Keratinocyte (primary cell): ENCODE results near the gene TFPI.

ENCODE experiments used
- EZH2 ChIP-seq: IDR thresholded peaks from one replicate; pipeline ENCODE4 v1.6.1; 2012; ENCODE audit warnings: inconsistent platforms, mild to moderate bottlenecking, low read length, moderate library complexity
- TF ChIP-seq, protein P1 (sequence below), 3 experiments: IDR thresholded peaks in 1 of 3; conservative IDR thresholded peaks in 1 of 3; optimal IDR thresholded peaks in 1 of 3; 2 replicates in 2 of 3; 3 replicates in 1 of 3; pipeline versions ENCODE3 to v1.5.1; 2011; ENCODE audit warnings: low read length in 3 of 3, mild to moderate bottlenecking in 3 of 3, moderate library complexity in 2 of 3, control low read depth in 1 of 3, inconsistent platforms in 1 of 3; ENCODE audit not compliant: insufficient read depth in 2 of 3; ENCODE audit errors: extremely low read depth in 1 of 3

DNA sequence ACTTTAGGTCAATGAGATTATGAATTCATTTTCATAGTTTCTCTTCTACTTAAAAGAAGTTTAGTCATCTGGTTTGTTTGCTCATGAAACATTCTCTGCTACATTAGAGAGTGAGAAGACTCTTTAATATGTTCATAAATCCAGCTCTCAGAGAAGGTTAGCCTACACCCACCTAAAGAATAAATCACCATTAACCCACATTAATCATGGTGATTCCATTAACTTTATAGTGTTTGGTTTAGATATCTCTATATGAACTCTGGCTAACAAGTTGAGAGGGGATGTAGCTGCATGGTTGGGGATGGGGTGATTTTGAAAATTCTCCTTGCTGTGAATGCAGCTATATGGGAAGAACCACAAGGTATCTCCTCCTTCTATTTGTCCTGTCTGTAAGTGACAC lies 10.7 kb downstream of the TFPI start:
- TF ChIP-seq, protein P1, sequence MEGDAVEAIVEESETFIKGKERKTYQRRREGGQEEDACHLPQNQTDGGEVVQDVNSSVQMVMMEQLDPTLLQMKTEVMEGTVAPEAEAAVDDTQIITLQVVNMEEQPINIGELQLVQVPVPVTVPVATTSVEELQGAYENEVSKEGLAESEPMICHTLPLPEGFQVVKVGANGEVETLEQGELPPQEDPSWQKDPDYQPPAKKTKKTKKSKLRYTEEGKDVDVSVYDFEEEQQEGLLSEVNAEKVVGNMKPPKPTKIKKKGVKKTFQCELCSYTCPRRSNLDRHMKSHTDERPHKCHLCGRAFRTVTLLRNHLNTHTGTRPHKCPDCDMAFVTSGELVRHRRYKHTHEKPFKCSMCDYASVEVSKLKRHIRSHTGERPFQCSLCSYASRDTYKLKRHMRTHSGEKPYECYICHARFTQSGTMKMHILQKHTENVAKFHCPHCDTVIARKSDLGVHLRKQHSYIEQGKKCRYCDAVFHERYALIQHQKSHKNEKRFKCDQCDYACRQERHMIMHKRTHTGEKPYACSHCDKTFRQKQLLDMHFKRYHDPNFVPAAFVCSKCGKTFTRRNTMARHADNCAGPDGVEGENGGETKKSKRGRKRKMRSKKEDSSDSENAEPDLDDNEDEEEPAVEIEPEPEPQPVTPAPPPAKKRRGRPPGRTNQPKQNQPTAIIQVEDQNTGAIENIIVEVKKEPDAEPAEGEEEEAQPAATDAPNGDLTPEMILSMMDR (optimal IDR thresholded peaks at IDR 0.05 in 1 of 3, IDR thresholded peaks at IDR 0.05 in 1 of 3, conservative IDR thresholded peaks at IDR 0.05 in 1 of 3; ENCODE audit: extremely low read depth in 1 of 3, insufficient read depth in 2 of 3, low read length in 3 of 3) = no peak
- TF ChIP-seq EZH2 = no peak
